Activated naive CD8-positive, alpha-beta T cell treated with anti-CD3 and anti-CD28 coated beads for 36 hours (primary cell): ENCODE results near the gene IL32. TPM values are rescaled to one million over a fixed set of nuclear protein-coding genes. Genes with fewer than 3 reads are reported as not detected.

Experiments used
- DNase-seq: peaks from one replicate; pipeline ENCODE4 v3.0.0; 2021
- H3K27ac Mint-ChIP-seq: one replicate; pipeline ENCODE4 v1.8.0; 2022; ENCODE audit warnings: mild to moderate bottlenecking, moderate library complexity, mixed read lengths
- H3K27me3 Mint-ChIP-seq: one replicate; pipeline ENCODE4 v1.8.0; 2022; ENCODE audit warnings: mild to moderate bottlenecking, mixed read lengths
- H3K36me3 Mint-ChIP-seq: one replicate; pipeline ENCODE4 v1.8.0; 2021; ENCODE audit warnings: mild to moderate bottlenecking, mixed read lengths
- H3K4me1 Mint-ChIP-seq: one replicate; pipeline ENCODE4 v1.8.0; 2021; ENCODE audit warnings: mixed read lengths
- H3K4me3 Mint-ChIP-seq: one replicate; pipeline ENCODE4 v1.8.0; 2022; ENCODE audit warnings: mild to moderate bottlenecking, moderate library complexity, mixed read lengths
- H3K9me3 Mint-ChIP-seq: one replicate; pipeline ENCODE4 v1.8.0; 2022; ENCODE audit warnings: mixed read lengths
- total RNA-seq, 2 experiments: library from RNA; stranded (reverse); gene quantifications; one replicate each; pipeline ENCODE4 v1.2.3, GENCODE V29; 2021

The IL32 gene
- total RNA-seq, 2 experiments from 2014 or later: 1,056 to 1,060 TPM

DNA sequence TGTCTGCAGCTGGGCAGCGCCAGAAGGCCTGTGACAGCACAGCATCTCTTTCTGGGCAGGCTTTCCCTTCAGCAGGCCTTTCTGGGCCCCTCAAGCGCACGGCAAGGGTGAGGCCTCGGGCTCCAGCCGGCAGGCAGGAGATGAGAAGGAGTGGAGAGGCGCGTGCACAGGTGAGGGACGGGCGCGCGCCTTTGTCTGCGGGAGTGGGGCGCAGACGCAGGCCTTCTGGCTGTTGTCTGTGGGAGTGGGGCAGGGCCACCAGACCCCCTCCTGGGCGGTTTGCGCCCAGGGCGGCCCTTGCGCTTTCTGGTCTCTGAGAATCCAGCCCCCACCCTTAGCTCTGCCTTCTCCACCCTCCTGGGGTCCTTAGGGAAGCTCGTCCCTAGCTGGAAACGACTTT lies 53.4 kb downstream of the IL32 start:
- Mint-ChIP-seq H3K4me3 (no peak overlapping the region), H3K27ac (no peak overlapping the region), H3K9me3 (no peaks in the 10 kb centered on the region), H3K36me3 (no peaks in the 10 kb centered on the region), H3K4me1 (peaks cover 6% of the 10 kb centered on the region), H3K27me3 (no peaks in the 10 kb centered on the region)
- no peak for DNase-seq

Other genes with a start within 250 kb of the IL32 start
- gene PRSS21, start 248.4 kb upstream of the IL32 start, total RNA-seq: 10 to 100 TPM; 11.2 to 13.1 TPM
- 1 to 10 TPM; 1.1 to 1.6 TPM for gene ZG16B, start 235.3 kb upstream of the IL32 start, total RNA-seq
- not detected for gene PRSS22, start 207.5 kb upstream of the IL32 start, total RNA-seq
- gene FLYWCH2, start 182.4 kb upstream of the IL32 start, total RNA-seq: 10 to 100 TPM; 18.0 to 18.3 TPM
- 10 to 100 TPM; 24.3 to 26.1 TPM for gene FLYWCH1, start 153.7 kb upstream of the IL32 start, total RNA-seq
- gene KREMEN2, start 101.4 kb upstream of the IL32 start, total RNA-seq: not detected
- gene PAQR4, start 96.3 kb upstream of the IL32 start, total RNA-seq: 10 to 100 TPM; 29.5 to 31.0 TPM
- 100 to 1,000 TPM; 144 to 145 TPM for gene PKMYT1, start 85.2 kb upstream of the IL32 start, total RNA-seq
- not detected for gene CLDN9, start 52.7 kb upstream of the IL32 start, total RNA-seq
- gene CLDN6, start 47.5 kb upstream of the IL32 start, total RNA-seq: not detected
- gene TNFRSF12A, start 45.3 kb upstream of the IL32 start, total RNA-seq: 1 to 10 TPM; 1.2 to 1.5 TPM
- gene HCFC1R1, start 41.7 kb upstream of the IL32 start, total RNA-seq: 10 to 100 TPM; 23.4 to 23.7 TPM
- 10 to 100 TPM; 48.7 to 53.1 TPM for gene THOC6, start 41.6 kb upstream of the IL32 start, total RNA-seq
- under 1 TPM; 0.31 to 0.56 TPM for gene BICDL2, start 28.7 kb upstream of the IL32 start, total RNA-seq
- 1 to 10 TPM in 1 of 2 experiments, under 1 TPM in 1; 0.99 to 1.6 TPM for gene MMP25, start 19.1 kb upstream of the IL32 start, total RNA-seq
- gene ZSCAN10, start 33.7 kb downstream of the IL32 start, total RNA-seq: not detected
- gene ZNF205, start 46.9 kb downstream of the IL32 start, total RNA-seq: under 1 TPM; 0.35 to 0.36 TPM
- 1 to 10 TPM; 7.6 to 9.1 TPM for gene ZNF213, start 69.4 kb downstream of the IL32 start, total RNA-seq
- not detected for gene OR1F1, start 122.6 kb downstream of the IL32 start, total RNA-seq
- 10 to 100 TPM; 12.2 to 12.8 TPM for gene ZNF200, start 169.5 kb downstream of the IL32 start, total RNA-seq
- under 1 TPM; 0.08 to 0.12 TPM for gene MEFV, start 191.0 kb downstream of the IL32 start, total RNA-seq
- gene ZNF263, start 217.9 kb downstream of the IL32 start, total RNA-seq: 10 to 100 TPM; 29.7 to 30.5 TPM
- 1 to 10 TPM; 4.8 to 5.3 TPM for gene TIGD7, start 239.8 kb downstream of the IL32 start, total RNA-seq
- gene ZNF75A, start 239.9 kb downstream of the IL32 start, total RNA-seq: 10 to 100 TPM; 34.2 to 35.5 TPM